Renal cortex interstitium (tissue), 11 donors: Measurements from ENCODE around the gene PUS10. TPM values are rescaled to one million over a fixed set of nuclear protein-coding genes. Genes with fewer than 3 reads are reported as not detected.

Experiments used
- DNase-seq, 11 donors: peaks; one replicate each; pipeline ENCODE4 v3.0.0-alpha.2; 2013; ENCODE audit warnings: low read depth in 9 of 11, low spot score in 4 of 11; ENCODE audit errors: extremely low read depth in 1 of 11
- polyA plus RNA-seq, 3 donors: library from polyadenylated mRNA; unstranded; fragments of 120-200 nt; gene quantifications; one replicate each; pipeline ENCODE4 v1.2.1, GENCODE V29; 2013; ENCODE audit not compliant: insufficient read length in 3 of 3

Gene PUS10
- polyA plus RNA-seq, 3 donors = 8.6 to 13.8 (median 10.8) TPM

GRCh38 chr2:60980071-60980815 is 37.8 kb downstream of the PUS10 start:
- DNase-seq = no peak

GRCh38 chr2:60979231-60979630 is 38.8 kb downstream of the PUS10 start:
- DNase-seq = no peak

GRCh38 chr2:60977562-60977895 is 40.5 kb downstream of the PUS10 start:
- DNase-seq = no peak

- no peak for DNase-seq
These were observed 41.0 kb downstream of the PUS10 start for GRCh38 chr2:60976875-60977561.

- DNase-seq = no peak
These were observed 41.7 kb downstream of the PUS10 start for GRCh38 chr2:60976256-60976850.

- no peak for DNase-seq
These were observed 43.4 kb downstream of the PUS10 start for GRCh38 chr2:60974652-60975051.

GRCh38 chr2:60973705-60974104 is 44.4 kb downstream of the PUS10 start:
- no peak for DNase-seq

- DNase-seq = no peak
These were observed 45.0 kb downstream of the PUS10 start for GRCh38 chr2:60972889-60973656.

GRCh38 chr2:60966507-60967405 is 51.3 kb downstream of the PUS10 start:
- DNase-seq = no peak

GRCh38 chr2:60965499-60965785 is 52.6 kb downstream of the PUS10 start:
- no peak for DNase-seq

GRCh38 chr2:60964651-60965498 is 53.2 kb downstream of the PUS10 start:
- no peak for DNase-seq

GRCh38 chr2:60963190-60963589 is 54.9 kb downstream of the PUS10 start:
- DNase-seq = no peak

GRCh38 chr2:60962528-60962927 is 55.5 kb downstream of the PUS10 start:
- no peak for DNase-seq

- no peak for DNase-seq
These were observed 56.6 kb downstream of the PUS10 start for GRCh38 chr2:60961457-60961856.

- no peak for DNase-seq
These were observed 57.3 kb downstream of the PUS10 start for GRCh38 chr2:60960706-60961105.

GRCh38 chr2:60959501-60959900 is 58.6 kb downstream of the PUS10 start:
- DNase-seq = no peak

GRCh38 chr2:60958800-60959199 is 59.3 kb downstream of the PUS10 start:
- DNase-seq = no peak

GRCh38 chr2:60958361-60958760 is 59.7 kb downstream of the PUS10 start:
- DNase-seq = no peak
